Calu3 (cell line): ENCODE results near the gene FFAR4. TPM values are rescaled to one million over a fixed set of nuclear protein-coding genes. Genes with fewer than 3 reads are reported as not detected.

Experiments
- BruUV-seq: library from RNA; stranded (reverse); fragments of 400-500 nt; replicated peaks from 2 replicates; lab custom pipeline; 2021; lab: Mats Ljungman, UMichigan
- CTCF ChIA-PET: fragments of 300-600 bp; sonication (Branson Sonifier 250); formaldehyde crosslinking; loops from one replicate; lab custom pipeline; 2022; ENCODE audit warnings: antibody characterized with exemption; lab: Charles Lee
- DNase-seq: peaks from one replicate; pipeline ENCODE4 v3.0.0; 2022
- H3K27ac Mint-ChIP-seq: one replicate; pipeline ENCODE4 v1.8.0; 2022; ENCODE audit warnings: mixed read lengths; ENCODE audit not compliant: unreplicated experiment
- H3K27me3 Mint-ChIP-seq: one replicate; pipeline ENCODE4 v1.8.0; 2022; ENCODE audit warnings: mixed read lengths; ENCODE audit not compliant: unreplicated experiment
- H3K36me3 Mint-ChIP-seq: one replicate; pipeline ENCODE4 v1.8.0; 2022; ENCODE audit warnings: mild to moderate bottlenecking, moderate library complexity, mixed read lengths; ENCODE audit not compliant: insufficient read depth, unreplicated experiment
- H3K4me1 Mint-ChIP-seq: one replicate; pipeline ENCODE4 v1.8.0; 2022; ENCODE audit warnings: mild to moderate bottlenecking, low read depth, mixed read lengths; ENCODE audit not compliant: unreplicated experiment
- H3K4me3 Mint-ChIP-seq: one replicate; pipeline ENCODE4 v1.8.0; 2022; ENCODE audit warnings: mild to moderate bottlenecking, low read depth, moderate library complexity, mixed read lengths; ENCODE audit not compliant: unreplicated experiment
- H3K9me3 Mint-ChIP-seq: one replicate; pipeline ENCODE4 v1.8.0; 2022; ENCODE audit warnings: low read depth, mixed read lengths; ENCODE audit not compliant: unreplicated experiment
- intact Hi-C: fragments of 100-400 bp; cut with micrococcal nuclease; formaldehyde crosslinking; loops from one replicate; pipeline ENCODE4 v1.10.0; 2022; ENCODE audit not compliant: unreplicated experiment
- total RNA-seq: library from RNA; stranded (reverse); gene quantifications from 2 replicates; pipeline ENCODE4 v1.2.3, GENCODE V29; 2022
- TF ChIP-seq, protein P1 (sequence below): fragments of 200-600 bp; IDR thresholded peaks from one replicate; pipeline ENCODE4 v1.8.0; 2022; ENCODE audit warnings: antibody characterized with exemption; ENCODE audit not compliant: unreplicated experiment

FFAR4 gene
- total RNA-seq, 1 experiment from 2014 or later = 0.97 TPM

DNA sequence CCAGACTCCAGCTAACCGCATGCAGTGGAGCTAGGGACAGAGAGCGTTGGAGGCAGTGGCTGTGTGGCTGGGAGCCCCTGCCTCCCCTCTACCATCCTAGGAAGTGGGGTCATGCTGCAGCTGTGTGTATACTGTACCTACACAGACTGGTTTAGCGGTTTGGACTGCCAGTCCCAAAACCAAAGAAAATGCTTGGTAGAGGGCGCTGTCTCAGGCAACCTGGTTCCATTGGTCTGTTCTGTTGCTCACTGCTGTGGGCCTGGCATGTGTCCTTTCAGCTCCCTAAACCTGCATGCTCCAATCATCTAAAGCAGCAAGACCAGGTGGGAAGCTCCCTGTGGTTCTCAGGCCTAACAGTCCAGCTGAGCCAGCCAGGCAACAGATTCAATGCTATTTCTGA lies 30.1 kb downstream of the FFAR4 start:
- TF ChIP-seq, protein P1, sequence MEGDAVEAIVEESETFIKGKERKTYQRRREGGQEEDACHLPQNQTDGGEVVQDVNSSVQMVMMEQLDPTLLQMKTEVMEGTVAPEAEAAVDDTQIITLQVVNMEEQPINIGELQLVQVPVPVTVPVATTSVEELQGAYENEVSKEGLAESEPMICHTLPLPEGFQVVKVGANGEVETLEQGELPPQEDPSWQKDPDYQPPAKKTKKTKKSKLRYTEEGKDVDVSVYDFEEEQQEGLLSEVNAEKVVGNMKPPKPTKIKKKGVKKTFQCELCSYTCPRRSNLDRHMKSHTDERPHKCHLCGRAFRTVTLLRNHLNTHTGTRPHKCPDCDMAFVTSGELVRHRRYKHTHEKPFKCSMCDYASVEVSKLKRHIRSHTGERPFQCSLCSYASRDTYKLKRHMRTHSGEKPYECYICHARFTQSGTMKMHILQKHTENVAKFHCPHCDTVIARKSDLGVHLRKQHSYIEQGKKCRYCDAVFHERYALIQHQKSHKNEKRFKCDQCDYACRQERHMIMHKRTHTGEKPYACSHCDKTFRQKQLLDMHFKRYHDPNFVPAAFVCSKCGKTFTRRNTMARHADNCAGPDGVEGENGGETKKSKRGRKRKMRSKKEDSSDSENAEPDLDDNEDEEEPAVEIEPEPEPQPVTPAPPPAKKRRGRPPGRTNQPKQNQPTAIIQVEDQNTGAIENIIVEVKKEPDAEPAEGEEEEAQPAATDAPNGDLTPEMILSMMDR = no peak
- intact Hi-C loops = no loop called here
- CTCF ChIA-PET = no interaction called here
- DNase-seq = no peak
- peaks cover 2% of the 10 kb centered on the region for H3K27me3 Mint-ChIP-seq
- no peak overlapping the region for H3K4me3 Mint-ChIP-seq
- H3K4me1 Mint-ChIP-seq = peaks cover 6% of the 10 kb centered on the region
- H3K27ac Mint-ChIP-seq = no peak overlapping the region
- no peaks in the 10 kb centered on the region for H3K9me3 Mint-ChIP-seq
- BruUV-seq = no TSS peak
- H3K36me3 Mint-ChIP-seq = peaks cover 6% of the 10 kb centered on the region

DNA sequence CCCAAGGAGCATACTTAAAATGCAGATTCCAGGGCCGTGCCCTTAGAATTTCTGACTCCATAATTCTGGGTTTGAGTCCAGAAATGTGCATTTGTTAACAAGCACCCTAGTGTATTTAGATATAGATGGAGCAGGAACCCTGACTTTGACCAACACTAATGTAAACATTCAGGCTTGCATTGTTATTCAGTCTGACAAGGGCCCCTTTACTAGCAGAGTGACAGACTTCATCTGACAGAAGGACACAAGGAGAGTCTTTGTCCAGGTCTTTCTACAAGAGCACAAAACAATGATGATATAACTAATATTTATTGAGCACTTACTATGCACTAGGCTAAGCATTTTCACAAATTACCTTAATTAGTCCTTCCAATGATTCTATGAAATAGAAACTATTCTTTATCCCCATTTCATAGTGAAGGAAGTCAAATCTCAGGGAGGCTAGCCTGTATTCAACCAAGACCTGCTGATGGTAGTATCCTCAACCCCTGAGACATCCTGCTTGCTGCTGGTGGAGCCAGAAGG lies 30.7 kb downstream of the FFAR4 start:
- DNase-seq = no peak
- Mint-ChIP-seq H3K36me3 (peaks cover 6% of the 10 kb centered on the region), H3K27me3 (peaks cover 8% of the 10 kb centered on the region), H3K9me3 (no peaks in the 10 kb centered on the region), H3K27ac (no peak overlapping the region), H3K4me3 (no peak overlapping the region), H3K4me1 (peaks cover 8% of the 10 kb centered on the region)
- intact Hi-C loops = no loop called here
- CTCF ChIA-PET = no interaction called here
- no TSS peak for BruUV-seq
- TF ChIP-seq, protein P1 = no peak

DNA sequence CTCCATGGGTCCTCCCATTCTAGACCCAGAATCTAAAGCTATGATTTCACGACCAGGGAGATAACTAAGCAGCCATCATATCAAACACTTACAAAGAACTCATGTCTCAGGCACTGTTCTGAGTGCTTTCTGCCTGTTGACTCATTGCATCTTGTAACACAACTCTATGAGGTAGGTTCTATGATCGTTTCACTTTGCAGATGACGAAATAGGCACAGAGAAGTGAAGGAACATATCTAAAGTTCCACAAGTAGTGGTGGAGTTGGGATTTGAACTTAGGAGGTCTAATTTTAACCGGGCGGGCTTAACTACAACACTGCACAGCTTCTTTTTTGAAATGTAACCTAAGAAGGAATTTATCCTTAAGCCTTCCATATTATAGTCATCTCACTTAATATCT lies 31.7 kb downstream of the FFAR4 start:
- BruUV-seq = no TSS peak
- intact Hi-C loops = no loop called here
- no peak for DNase-seq
- TF ChIP-seq, protein P1 = no peak
- no peaks in the 10 kb centered on the region for H3K9me3 Mint-ChIP-seq
- peaks cover 15% of the 10 kb centered on the region for H3K27me3 Mint-ChIP-seq
- H3K4me1 Mint-ChIP-seq = peaks cover 8% of the 10 kb centered on the region
- H3K27ac Mint-ChIP-seq = no peak overlapping the region
- CTCF ChIA-PET = no interaction called here
- no peak overlapping the region for H3K4me3 Mint-ChIP-seq
- H3K36me3 Mint-ChIP-seq = peaks cover 6% of the 10 kb centered on the region

DNA sequence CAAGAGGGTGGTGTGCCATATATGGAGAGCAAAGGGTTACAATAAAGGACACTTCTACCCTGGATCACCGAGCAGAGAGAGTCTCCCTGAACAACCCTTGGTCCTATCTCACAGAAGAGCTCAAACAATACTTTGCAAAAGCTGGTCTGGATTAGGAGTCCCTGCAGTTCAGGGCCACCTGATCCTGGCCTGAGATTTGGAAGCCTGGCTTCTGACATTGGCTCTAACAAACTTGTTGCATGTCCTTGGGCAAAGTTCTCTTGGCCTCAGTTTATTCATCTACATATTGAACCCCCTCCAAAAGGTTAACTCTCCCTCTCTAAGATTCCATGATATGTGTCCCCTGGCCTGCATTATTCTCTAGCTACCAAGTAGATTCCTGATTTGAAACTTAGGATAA lies 32.9 kb downstream of the FFAR4 start:
- H3K27me3 Mint-ChIP-seq = peaks cover 15% of the 10 kb centered on the region
- peaks cover 6% of the 10 kb centered on the region for H3K36me3 Mint-ChIP-seq
- DNase-seq = no peak
- BruUV-seq = no TSS peak
- H3K4me3 Mint-ChIP-seq = no peak overlapping the region
- H3K9me3 Mint-ChIP-seq = no peaks in the 10 kb centered on the region
- no peak overlapping the region for H3K27ac Mint-ChIP-seq
- CTCF ChIA-PET = no interaction called here
- peaks cover 8% of the 10 kb centered on the region for H3K4me1 Mint-ChIP-seq
- intact Hi-C loops = no loop called here
- TF ChIP-seq, protein P1 = no peak
